Measurements from ENCODE around the gene NPIPB2.

Gene NPIPB2

DNA sequence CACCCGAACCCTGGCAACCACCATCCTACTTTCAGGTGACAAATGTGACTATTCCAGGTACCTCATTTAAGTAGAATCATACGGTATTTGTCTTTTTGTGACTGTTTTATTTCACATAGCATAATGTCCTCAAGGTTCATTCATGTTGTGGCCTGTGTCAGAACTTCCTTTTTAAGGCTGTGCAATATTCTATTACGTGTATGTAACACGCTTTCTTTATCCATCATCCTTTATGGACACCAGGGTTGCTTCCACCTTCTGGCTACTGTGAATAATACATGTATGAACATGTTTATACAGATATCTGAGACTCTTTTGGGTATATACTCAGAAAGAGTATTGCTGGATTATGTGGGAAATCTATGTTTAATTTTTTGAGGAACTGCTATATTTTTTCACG, 61.8 kb downstream of the NPIPB2 start:
- no peaks in the 10 kb centered on the region for H3K4me1 ChIP-seq (ENCODE audit: control insufficient read depth, insufficient read depth, low read length)
- no peak overlapping the region for H3K27ac ChIP-seq (ENCODE audit: low read depth, low read length)
- no peak overlapping the region for H3K4me3 ChIP-seq (ENCODE audit: low read length)
- H3K36me3 ChIP-seq (ENCODE audit: control insufficient read depth, insufficient read depth, low read length): peaks cover 20% of the 10 kb centered on the region
- H3K27me3 ChIP-seq (ENCODE audit: control insufficient read depth, insufficient read depth, low read length): no peaks in the 10 kb centered on the region
- no peak overlapping the region for H3K9ac ChIP-seq (ENCODE audit: low read length)

DNA sequence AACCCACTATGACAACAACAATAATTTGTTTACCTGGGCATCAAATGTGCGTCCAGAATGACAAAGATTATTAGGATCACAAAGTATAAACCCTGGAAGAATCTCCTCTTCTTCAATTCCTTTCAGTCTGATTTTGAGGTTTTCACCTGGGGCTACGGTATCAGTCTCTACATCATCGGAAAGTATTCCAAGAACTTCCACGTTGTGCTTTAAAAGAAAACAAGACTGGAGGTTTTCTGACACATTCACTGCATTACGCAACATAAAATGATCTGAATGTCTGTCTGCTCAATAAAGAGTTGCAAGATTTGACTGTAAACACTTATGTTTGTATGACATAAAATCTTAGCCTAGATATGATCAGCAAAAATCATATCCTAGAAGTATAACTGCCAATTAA, 64.5 kb downstream of the NPIPB2 start:
- no peak overlapping the region for H3K4me3 ChIP-seq (ENCODE audit: low read length)
- H3K27me3 ChIP-seq (ENCODE audit: control insufficient read depth, insufficient read depth, low read length): no peaks in the 10 kb centered on the region
- H3K27ac ChIP-seq (ENCODE audit: low read depth, low read length): no peak overlapping the region
- H3K36me3 ChIP-seq (ENCODE audit: control insufficient read depth, insufficient read depth, low read length): peaks cover 22% of the 10 kb centered on the region
- H3K4me1 ChIP-seq (ENCODE audit: control insufficient read depth, insufficient read depth, low read length): no peaks in the 10 kb centered on the region
- no peak overlapping the region for H3K9ac ChIP-seq (ENCODE audit: low read length)

All from rectal smooth muscle tissue (tissue), 1 donor.